H1 (cell line): ENCODE results near the gene CELSR1.

Source experiments
- CTCF ChIP-seq, 3 experiments: IDR thresholded peaks; 1 replicate in 2 of 3; 2 replicates in 1 of 3; pipeline versions ENCODE4 v1.5.1 to v1.6.1; 2011; ENCODE audit warnings: low read length in 3 of 3, mild to moderate bottlenecking in 3 of 3, inconsistent platforms in 2 of 3, low read depth in 1 of 3, moderate library complexity in 1 of 3; ENCODE audit not compliant: insufficient read depth in 1 of 3; ENCODE audit errors: control extremely low read depth in 1 of 3
- POLR2AphosphoS5 ChIP-seq: IDR thresholded peaks from 2 replicates; pipeline ENCODE4 v1.6.1; 2011; ENCODE audit warnings: low read depth, low read length
- RFX5 ChIP-seq: IDR thresholded peaks from 2 replicates; pipeline ENCODE4 v1.6.1; 2011; ENCODE audit warnings: low read depth, low read length, improper control_type of control experiment, borderline replicate concordance

- TF ChIP-seq RFX5 = no peak
- no peak for TF ChIP-seq POLR2AphosphoS5
- no peak for TF ChIP-seq CTCF (IDR thresholded peaks at IDR 0.05; ENCODE audit: control extremely low read depth in 1 of 3, insufficient read depth in 1 of 3, low read depth in 1 of 3, low read length in 3 of 3)
Observed at GRCh38 chr22:46363611-46364321, 173.7 kb downstream of the CELSR1 start.
